ENCODE results near the gene SNRPA1. TPM values are rescaled to one million over a fixed set of nuclear protein-coding genes. Genes with fewer than 3 reads are reported as not detected.

SNRPA1 gene
- total RNA-seq, 1 donor, result 17.5 TPM

GRCh38 chr15:101318839-101319238, 23.8 kb upstream of the SNRPA1 start:
- TF ChIP-seq CTCF (IDR thresholded peaks at IDR 0.05; ENCODE audit: insufficient read depth, low read length), result no peak
- DNase-seq (ENCODE audit: low read depth), result no peak
- H3K4me3 ChIP-seq (ENCODE audit: low read depth, low read length), result no peak overlapping the region

- no peak for TF ChIP-seq CTCF (IDR thresholded peaks at IDR 0.05; ENCODE audit: insufficient read depth, low read length)
- DNase-seq (ENCODE audit: low read depth), result no peak
- H3K4me3 ChIP-seq (ENCODE audit: low read depth, low read length), result no peak overlapping the region
Observed at GRCh38 chr15:101318147-101318819, 23.2 kb upstream of the SNRPA1 start.

GRCh38 chr15:101317336-101317872, 22.4 kb upstream of the SNRPA1 start:
- no peak for TF ChIP-seq CTCF (IDR thresholded peaks at IDR 0.05; ENCODE audit: insufficient read depth, low read length)
- no peak for DNase-seq (ENCODE audit: low read depth)
- H3K4me3 ChIP-seq (ENCODE audit: low read depth, low read length), result no peak overlapping the region

- TF ChIP-seq CTCF (IDR thresholded peaks at IDR 0.05; ENCODE audit: insufficient read depth, low read length), result no peak
- no peak overlapping the region for H3K4me3 ChIP-seq (ENCODE audit: low read depth, low read length)
- DNase-seq (ENCODE audit: low read depth), result no peak
Observed at GRCh38 chr15:101316529-101316928, 21.5 kb upstream of the SNRPA1 start.

GRCh38 chr15:101315736-101316135, 20.7 kb upstream of the SNRPA1 start:
- no peak for DNase-seq (ENCODE audit: low read depth)
- TF ChIP-seq CTCF (IDR thresholded peaks at IDR 0.05; ENCODE audit: insufficient read depth, low read length), result no peak
- no peak overlapping the region for H3K4me3 ChIP-seq (ENCODE audit: low read depth, low read length)

- H3K4me3 ChIP-seq (ENCODE audit: low read depth, low read length), result no peak overlapping the region
- no peak for TF ChIP-seq CTCF (IDR thresholded peaks at IDR 0.05; ENCODE audit: insufficient read depth, low read length)
- DNase-seq (ENCODE audit: low read depth), result no peak
Observed at GRCh38 chr15:101314336-101315125, 19.5 kb upstream of the SNRPA1 start.

Measured in fibroblast of the aortic adventitia (primary cell).